HG03097 (cell line): ENCODE results near the gene STK26.
"Not testable (repeated sequence)": the region's sequence is repeated elsewhere in the genome, so short reads cannot be mapped to it uniquely, and the experiment has no call there.

Experiments used
- ATAC-seq: cut with Tn5 transposase; IDR thresholded peaks from one replicate; pipeline ENCODE4 v1.9.1; 2021; ENCODE audit not compliant: unreplicated experiment, low FRiP score

The STK26 gene

DNA sequence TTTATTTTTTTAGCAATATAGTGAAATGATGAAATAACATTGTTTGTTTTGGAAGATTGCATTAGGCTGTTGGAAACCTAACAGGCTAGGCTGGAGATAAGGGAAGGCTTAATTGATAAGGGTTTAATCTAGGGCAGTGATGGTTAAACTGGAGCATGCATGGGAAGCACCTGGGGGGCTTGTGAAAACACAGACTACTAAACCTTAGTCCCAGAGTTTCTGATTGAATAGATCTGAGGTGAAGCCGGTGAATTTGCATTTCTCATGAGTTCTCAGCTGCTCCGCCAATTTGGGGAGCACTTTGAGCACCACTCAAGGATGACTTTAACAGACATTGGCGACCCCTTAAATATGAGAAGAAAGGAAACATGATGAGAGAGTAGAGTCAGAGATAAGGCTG is 11.5 kb downstream of the STK26 start:
- no peak for ATAC-seq

DNA sequence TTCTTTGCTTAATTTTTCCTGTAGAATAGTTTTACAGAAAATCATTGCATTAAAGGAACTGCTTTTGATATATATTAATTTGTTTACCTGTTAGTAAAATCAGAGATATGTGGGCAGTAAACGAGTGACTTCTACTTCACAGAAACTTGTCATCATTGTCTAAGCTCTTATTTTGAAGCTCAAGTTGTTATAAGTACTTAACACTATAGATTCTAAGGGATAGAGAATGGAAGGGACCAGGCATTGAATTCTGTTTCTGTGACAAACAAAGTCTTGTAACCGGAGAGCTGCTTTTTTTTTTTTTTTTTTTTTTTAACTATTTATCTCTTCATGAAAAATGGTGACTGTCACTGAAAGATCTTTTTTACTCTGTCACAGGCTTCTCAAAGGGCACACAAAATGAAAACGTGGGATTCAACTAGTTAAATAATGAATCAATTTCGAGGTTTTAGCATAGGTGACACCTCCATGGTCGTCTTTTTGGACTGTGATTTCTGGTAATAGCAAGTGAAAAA is 14.4 kb downstream of the STK26 start:
- ATAC-seq = no peak

DNA sequence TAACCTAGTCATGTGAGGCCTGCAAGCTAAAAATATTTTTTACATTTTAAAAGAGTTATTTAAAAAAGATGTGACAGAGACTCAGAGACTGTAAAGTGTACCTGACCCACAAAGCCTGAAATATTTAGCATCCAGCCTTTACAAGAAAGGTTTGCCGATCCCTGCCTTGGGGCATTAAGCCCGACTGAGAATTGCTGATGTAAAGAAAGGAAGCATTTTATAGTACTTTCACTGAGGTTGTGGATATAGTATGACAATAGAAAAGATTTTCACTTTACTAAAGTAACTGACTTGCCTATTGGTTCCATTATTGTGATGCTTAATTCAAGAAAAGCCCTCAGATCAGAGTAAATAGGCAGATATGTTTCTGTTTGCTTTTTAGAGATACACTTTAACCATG is 17.0 kb downstream of the STK26 start:
- ATAC-seq = no peak

DNA sequence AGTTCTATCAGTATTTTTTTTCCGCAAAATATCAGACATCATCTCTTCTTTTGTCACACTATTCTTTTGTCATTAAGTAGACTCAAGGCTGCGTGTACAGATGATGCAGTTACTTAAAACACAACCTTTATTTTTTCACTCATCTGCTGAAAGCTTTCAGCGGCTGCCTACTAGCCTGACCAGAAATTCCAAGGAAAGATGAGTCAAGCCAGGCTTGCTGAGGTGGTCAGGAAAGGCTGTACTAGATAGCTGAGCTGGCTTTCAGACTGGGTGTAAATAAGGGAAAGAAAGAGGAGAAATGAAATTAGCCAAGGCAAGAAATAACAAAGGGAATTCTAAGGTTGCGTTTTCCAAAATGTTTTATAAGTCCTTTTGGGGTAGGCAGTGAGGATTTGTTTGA is 17.9 kb downstream of the STK26 start:
- no peak for ATAC-seq

DNA sequence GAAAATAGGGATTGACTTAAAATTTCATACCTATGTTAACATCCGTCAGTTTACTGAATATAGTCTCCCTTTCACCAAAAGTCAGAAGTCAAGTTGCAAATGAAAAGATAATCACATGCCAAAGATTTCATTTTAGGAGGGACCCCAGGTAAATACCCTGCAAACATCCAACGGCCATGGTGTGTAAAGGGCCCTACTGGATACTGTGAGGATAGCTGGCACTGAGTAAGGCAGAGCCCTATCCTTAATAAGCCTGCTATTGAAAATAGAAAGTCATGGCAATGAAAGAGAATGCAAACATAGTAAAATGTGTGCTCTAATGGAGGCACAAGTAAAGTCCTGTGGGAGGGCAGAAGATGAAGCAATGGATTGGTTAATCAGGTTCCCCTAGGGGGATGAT is 20.9 kb downstream of the STK26 start:
- no peak for ATAC-seq

DNA sequence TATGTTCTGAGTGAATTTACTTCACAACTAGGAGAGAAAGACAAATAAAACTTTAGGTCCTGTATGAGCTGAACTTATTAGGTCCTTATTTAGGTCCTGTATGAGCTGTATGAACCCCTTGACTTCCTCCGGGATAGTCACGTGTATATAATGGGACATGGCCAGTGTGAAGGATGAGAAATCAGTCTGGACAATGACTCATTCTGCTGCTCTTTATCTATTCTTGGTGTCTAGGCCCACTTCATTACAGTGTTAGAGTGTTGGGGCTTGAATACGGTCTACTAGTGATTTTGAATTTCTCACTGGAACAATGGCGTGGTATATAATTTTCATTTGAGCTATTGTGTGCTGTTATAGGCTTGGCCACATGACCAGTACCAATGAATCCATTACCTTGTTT is 21.9 kb downstream of the STK26 start:
- no peak for ATAC-seq

DNA sequence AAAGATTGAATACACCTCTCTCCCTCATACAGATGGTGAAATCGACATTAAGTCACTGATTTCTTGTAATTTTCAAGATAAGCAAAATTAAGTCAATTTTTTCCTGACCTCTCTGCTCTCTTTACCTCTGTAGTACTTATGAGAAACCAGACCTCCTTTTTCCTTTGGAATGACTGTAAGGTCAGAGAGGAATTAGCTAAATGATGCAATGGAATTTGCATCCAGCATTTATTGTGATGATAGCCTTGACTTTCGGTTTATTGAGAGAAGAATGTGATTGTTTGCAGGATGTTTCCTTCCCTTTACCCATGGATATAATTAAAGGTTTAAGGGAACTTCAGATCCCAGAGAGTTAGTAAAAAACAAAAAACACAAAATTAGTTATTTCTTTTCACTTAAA is 22.4 kb downstream of the STK26 start:
- no peak for ATAC-seq

DNA sequence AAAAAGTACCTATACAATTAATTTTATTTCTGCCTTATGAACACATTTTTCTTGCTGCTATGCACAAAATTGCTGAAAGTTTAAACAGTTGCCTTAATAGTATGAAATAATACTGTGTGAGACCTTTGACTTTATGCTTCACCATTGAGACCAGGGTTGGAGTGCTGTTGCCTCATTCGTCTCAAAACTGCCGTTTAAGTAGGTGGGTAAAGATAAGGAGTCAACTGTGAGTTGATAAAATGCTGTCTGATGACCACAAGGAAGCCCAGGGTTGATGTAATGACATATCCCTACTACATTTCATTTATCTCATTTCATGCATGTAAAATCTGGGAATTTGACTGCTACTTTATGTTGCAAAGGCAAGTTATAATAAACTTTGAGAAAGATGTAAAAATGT is 23.4 kb downstream of the STK26 start:
- no peak for ATAC-seq

DNA sequence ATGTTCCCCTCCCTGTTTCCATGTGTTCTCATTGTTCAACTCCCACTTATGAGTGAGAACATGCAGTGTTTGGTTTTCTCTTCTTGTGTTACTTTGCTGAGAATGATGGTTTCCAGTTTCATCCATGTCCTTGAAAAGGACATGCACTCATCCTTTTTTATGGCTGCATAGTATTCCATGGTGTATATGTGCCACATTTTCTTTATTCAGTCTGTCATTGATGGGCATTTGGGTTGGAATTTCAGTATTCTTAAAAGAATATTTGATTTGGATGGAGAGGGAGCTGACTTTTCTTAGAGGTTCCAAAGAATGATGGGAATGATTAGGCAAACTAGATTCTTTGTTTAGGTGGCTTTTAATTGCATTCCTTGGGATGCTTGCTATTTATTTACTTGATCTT is 28.7 kb downstream of the STK26 start:
- ATAC-seq = not testable (repeated sequence)

DNA sequence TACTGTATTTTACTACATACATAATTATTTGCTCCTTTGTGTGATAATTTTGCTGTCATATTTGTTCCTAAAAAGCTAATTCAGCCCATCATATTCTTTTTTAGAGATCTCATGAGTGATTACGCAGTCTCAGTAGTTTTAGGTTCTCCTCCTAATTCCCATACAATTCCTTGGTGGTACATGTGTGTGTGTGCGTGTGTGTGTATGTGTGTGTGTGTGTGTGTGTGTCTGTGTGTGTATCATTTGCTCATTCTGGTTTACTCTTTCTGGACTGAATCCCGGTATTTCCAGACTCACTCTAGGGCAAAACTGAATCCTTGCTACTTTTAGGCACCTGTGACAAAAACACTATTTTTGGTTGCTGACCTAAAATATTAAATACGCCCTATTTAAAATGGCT is 34.9 kb downstream of the STK26 start:
- no peak for ATAC-seq

DNA sequence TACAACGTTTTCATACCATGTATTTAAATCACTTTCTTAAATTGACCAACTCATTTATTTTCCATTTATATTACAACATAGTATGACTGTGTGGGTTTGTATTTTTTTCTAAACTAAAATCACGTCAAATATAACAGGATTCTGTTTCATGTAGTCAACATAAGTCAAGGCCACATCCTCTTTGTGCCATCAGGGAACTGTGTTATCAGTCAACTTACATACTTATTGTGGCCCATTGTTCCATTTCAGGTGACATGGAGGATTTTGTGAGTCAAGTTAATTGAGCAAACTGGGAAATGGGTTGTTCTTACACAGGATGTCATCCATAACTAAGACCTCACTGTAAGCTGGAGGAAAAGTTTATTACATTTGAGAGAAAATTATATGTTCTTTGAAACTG is 35.9 kb downstream of the STK26 start:
- no peak for ATAC-seq

DNA sequence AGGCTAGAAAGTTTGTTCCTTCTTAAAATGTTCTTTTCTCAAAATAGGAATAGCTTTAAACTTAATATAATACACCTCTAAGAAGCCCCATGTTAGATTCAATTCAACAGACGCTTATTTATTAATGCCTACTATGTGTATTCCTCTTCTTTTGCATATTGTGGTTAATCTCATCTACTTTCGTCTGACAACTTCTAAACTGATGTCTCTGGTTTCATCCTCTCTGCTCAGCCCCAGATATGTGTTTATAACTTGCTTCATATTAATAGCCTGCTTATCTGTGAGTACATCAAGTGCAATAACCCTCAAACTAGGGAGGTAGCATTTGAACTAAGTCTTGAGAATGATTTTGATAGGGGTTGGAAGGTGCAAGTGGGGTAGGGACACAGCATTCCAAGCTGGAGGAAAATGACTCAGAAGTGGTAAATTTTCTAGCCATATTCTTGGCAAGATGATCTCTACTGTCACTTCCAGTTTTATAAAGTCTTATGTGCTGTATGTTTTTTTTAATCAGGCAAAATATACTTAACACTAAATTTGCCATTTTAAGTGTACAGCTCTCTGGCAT is 37.0 kb downstream of the STK26 start:
- no peak for ATAC-seq

DNA sequence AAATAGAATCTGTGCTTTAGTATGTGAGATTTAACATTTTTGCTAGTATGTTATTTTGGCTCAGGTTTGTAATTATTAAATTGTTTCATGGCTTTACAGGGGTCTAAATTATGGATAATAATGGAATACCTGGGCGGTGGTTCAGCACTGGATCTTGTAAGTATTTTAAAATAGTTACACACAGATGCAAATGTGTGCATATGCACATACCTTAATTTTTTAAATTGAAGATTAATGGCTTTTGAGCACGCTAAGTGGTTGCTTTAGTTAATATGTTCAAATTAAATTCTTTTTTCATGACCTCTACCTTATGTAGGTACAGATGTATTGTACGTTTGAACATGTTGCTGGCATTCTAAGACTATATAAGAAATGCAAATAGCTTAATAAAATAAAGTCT is 40.2 kb downstream of the STK26 start:
- no peak for ATAC-seq

DNA sequence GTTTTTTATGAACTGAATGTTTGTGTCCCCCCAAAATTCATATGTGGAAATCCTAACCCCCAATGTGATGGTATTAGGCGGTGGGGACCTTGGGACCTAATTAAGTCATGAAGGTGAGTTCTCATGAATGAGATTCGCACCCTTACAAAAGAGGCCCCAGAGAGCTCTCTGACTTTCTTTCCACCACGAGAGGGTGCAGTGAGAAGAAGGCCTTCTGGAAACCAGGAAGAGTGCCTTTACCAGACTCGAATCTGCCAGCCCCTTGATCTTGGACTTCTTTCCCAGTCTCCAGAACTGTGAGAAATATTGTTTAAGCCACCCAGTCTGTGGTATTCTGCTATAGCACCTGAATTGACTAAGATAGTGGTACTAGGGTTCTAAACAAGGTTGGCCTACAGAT is 40.8 kb downstream of the STK26 start:
- no peak for ATAC-seq

DNA sequence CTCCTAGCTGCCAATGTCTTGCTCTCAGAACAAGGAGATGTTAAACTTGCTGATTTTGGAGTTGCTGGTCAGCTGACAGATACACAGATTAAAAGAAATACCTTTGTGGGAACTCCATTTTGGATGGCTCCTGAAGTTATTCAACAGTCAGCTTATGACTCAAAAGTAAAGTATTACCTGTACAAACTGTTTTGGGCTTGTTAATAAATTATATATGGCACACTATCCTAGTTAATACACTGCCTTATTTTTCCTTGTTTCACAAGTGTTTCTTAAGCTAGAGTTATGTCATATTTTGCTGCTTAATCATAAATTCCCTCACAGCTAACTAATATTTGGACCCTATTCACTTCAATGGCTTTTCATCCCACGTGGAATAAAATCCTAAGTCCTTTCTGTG is 45.3 kb downstream of the STK26 start:
- no peak for ATAC-seq

DNA sequence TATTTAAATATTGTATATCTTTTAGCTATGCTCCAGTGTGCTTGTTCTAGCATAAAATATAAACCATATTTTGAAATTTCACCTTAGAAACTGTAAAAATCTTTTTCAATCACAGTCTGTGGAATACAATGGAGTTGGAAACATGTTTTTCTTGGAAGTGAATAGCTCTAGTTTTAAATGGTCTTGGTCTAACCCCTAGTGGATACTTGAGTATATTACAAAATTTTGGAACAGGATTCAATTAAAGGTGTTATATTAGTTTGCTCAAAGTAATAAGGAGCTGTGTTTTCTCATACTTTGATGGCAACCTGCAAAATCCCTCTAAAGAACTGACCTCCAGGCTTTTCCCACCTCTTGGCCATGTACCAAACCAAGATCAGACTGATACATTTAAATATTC is 48.2 kb downstream of the STK26 start:
- no peak for ATAC-seq

DNA sequence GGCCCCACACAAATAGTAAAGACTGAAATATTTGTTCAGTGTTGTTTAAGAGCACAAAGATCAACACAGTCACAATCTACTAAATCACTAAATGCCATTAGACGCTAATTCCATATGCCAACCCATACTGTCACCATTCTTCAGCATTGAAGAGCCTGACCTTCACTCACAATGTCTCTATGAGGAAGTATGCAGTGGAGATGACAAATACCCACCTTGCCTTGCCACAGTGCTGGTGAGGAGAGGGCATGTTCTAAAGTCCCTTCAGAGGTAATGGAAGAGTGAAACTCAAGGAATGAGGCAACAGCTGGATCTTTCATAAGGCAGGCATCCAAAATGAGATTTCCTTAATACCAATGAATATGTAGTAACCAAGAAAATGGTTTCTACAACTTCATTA is 54.3 kb downstream of the STK26 start:
- ATAC-seq = no peak

DNA sequence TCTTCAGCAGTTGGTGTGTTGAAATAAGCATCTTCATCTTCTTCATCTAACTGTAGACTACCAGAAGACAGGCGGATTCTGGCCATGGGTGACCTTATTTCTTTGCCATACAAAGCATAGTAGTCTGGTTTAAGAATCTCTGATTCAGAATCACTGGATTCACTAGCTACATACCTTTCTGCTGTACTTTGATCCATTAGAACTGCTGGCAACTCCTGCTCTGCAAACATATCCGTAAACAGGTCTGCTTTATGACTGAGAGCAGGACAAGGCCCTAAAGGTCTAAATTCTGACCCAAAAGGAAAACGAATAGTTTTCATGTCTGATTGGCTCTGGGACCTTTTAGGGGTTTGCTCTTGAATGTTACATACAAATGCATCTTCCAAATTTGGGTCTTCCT is 54.8 kb downstream of the STK26 start:
- no peak for ATAC-seq

DNA sequence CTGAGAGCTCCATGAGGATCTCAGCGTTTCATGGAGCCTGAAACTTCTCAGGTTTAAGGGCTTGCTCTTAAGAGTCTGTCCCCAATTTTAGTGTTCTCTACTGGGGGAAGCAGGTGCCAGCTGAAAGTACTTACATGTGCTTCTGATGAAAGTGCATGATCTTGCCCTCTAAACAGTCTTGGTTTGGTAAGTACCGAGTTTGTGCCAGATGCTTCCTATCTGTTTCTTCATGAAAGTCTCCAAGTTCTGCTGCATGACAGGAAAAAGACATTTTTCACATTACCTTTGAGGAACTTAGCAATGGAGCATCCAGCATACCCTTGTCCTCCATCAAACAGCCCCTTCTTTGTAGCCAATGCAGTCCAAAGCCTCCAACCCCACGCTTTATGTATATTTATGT is 62.7 kb downstream of the STK26 start:
- ATAC-seq = no peak

DNA sequence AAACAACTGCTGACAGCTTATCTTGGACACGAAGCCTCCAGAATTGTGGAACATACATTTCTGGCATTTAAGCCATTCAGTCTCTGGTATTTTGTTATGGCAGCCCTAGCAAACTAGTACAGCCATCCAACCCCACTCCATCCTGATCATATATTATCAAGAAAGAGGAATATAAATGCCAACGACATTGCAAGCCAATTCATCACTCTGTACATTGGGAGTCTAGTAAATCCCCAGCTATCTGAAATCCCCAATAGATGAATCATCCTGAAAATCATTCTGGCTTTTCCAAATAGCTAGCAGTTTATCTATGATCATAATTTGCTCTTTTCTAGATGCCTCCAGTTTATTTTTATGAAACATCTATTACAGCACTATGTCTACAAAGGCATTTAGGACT is 63.6 kb downstream of the STK26 start:
- ATAC-seq = no peak

DNA sequence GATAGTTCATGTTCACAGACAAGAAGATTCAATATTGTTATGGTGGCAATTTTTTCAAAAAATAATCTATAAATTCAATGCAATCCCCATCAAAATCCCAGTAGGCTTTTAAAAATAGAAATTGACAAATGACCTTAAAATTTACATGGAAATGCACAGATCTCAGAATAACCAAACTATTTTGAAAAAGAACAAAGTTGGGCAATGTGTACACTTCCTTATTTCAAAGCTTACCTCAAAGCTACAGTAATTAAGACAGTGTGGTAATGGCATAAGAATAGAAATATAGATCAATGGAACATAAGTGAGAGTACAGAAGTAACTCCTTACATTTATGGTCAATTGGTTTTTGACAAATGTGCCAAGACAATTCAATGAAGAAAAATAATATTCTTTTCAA is 65.8 kb downstream of the STK26 start:
- ATAC-seq = no peak

DNA sequence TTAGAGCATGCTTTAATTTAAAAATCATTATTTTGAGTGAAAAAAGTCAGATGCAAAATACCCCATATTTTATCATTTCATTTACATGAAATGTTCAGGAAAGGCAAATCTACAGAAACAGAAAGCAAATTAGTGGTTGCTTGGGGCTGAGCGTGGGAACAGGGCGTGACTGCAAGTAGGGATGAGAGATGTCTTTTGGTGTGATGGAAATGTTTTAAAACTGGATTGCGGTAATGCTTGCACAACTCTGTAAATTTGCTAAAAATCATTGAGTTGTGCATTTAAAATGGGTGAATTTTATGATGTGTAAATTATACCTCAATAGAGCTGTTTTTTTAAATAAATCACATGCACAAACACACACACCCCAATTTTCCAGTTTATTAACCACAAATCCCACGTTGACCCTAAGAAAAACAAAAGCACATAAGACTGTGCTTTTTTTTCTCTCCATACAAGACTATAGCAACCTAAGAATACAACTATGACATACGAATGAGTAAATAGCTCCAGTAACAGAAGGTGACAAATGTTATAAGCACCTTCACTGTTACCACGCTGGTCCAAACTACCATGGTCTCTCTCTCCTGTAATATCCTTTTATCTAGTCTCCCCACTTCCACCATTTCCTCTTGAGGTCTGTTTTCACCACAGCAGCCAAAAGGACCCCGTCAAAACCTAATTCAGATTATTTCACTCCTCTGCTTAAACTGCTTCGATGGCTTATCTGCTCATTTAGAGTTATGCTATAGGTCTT is 67.5 kb downstream of the STK26 start:
- no peak for ATAC-seq
